A549 (cell line): ENCODE data around the gene SNX6. TPM values are rescaled to one million over a fixed set of nuclear protein-coding genes. Genes with fewer than 3 reads are reported as not detected.

Experiments used
- ATAC-seq, 2 experiments: fragments of 200-7000 bp in 1 of 2; fragments of >200 bp in 1 of 2; cut with Nextera tagmentation in 1 of 2; cut with Tn5 transposase in 1 of 2; 3 replicates each; pipeline versions ENCODE4 v1.8.0 to v1.9.1; 2018 to 2020; ENCODE audit warnings: mild to moderate bottlenecking in 1 of 2, moderate library complexity in 1 of 2
- CTCF ChIA-PET: fragments of 300-600 bp; sonication (Branson Sonifier 250); formaldehyde crosslinking; extraction: SDS; loops from one replicate; lab custom pipeline; 2021; ENCODE audit warnings: antibody characterized with exemption, inconsistent platforms; lab: Yijun Ruan, JAX
- POLR2A ChIA-PET: fragments of 350-600 bp; formaldehyde crosslinking; extraction: SDS; loops from one replicate; lab custom pipeline; 2021; ENCODE audit warnings: antibody characterized with exemption, inconsistent platforms; lab: Yijun Ruan, JAX
- DNase-seq, 2 experiments: peaks; one replicate each; pipeline versions ENCODE4 v3.0.0 to v3.0.0-alpha.2; 2011 to 2016; ENCODE audit warnings: low read depth in 1 of 2, low spot score in 1 of 2
- FAIRE-seq: peaks from 2 replicates; lab custom pipeline; 2011; peaks lifted over from hg19 to GRCh38; lab: Jason Lieb, UNC
- H3K27ac ChIP-seq, 2 experiments: fragments of >200 bp; sonication (Bioruptor Twin); formaldehyde crosslinking; 3 replicates each; pipeline ENCODE4 v1.5.1; 2016 to 2017
- H3K4me1 ChIP-seq: fragments of >200 bp; sonication (Bioruptor Twin); formaldehyde crosslinking; 3 replicates; pipeline ENCODE4 v1.6.1; 2016
- H3K4me2 ChIP-seq: fragments of >200 bp; sonication (Bioruptor Twin); formaldehyde crosslinking; 3 replicates; pipeline ENCODE4 v1.6.1; 2016
- H3K4me3 ChIP-seq: fragments of >200 bp; sonication (Bioruptor Twin); formaldehyde crosslinking; 3 replicates; pipeline ENCODE4 v1.5.1; 2016
- H3K9me3 ChIP-seq: fragments of >200 bp; sonication (Bioruptor Twin); formaldehyde crosslinking; 3 replicates; pipeline ENCODE4 v1.6.1; 2016
- CBX2 ChIP-seq: fragments of 200-600 bp; sonication (generic); IDR thresholded peaks from 2 replicates; pipeline ENCODE4 v1.6.1; 2016; ENCODE audit warnings: low read depth, mild to moderate bottlenecking, borderline replicate concordance
- CEBPB ChIP-seq, 2 experiments: fragments of >200 bp in 1 of 2; sonication (Bioruptor Twin) in 1 of 2; formaldehyde crosslinking in 1 of 2; IDR thresholded peaks; 2 replicates each; pipeline ENCODE4 v1.6.1; 2012 to 2016
- CHD2 ChIP-seq: fragments of 150-350 bp; IDR thresholded peaks from 2 replicates; pipeline ENCODE4 v1.6.1; 2014; ENCODE audit warnings: low read length; ENCODE audit not compliant: partially characterized antibody
- CTCF ChIP-seq: fragments of >200 bp; sonication (Bioruptor Twin); formaldehyde crosslinking; IDR thresholded peaks from 3 replicates; pipeline ENCODE4 v1.5.1; 2016
- E2F6 ChIP-seq: IDR thresholded peaks from 2 replicates; pipeline ENCODE4 v1.6.1; 2012; ENCODE audit warnings: low read depth, borderline replicate concordance
- EHF ChIP-seq: fragments of 250-450 bp; sonication (Bioruptor Pico); IDR thresholded peaks from 2 replicates; pipeline ENCODE4 v1.5.0; 2020; ENCODE audit warnings: mild to moderate bottlenecking
- ELK1 ChIP-seq: fragments of 150-350 bp; IDR thresholded peaks from 2 replicates; pipeline ENCODE4 v1.6.1; 2014; ENCODE audit warnings: low read depth, mild to moderate bottlenecking, low read length
- EP300 ChIP-seq, 2 experiments: fragments of >200 bp; sonication (Bioruptor Twin); formaldehyde crosslinking; IDR thresholded peaks; 2 replicates in 1 of 2; 3 replicates in 1 of 2; pipeline ENCODE4 v1.6.1; 2016 to 2017
- ESRRA ChIP-seq: fragments of 150-350 bp; IDR thresholded peaks from 2 replicates; pipeline ENCODE4 v1.6.1; 2014; ENCODE audit warnings: mild to moderate bottlenecking, low read length, borderline replicate concordance
- GATA3 ChIP-seq: IDR thresholded peaks from 2 replicates; pipeline ENCODE4 v1.6.1; 2012; ENCODE audit warnings: borderline replicate concordance
- HES2 ChIP-seq: fragments of >200 bp; sonication (Bioruptor Twin); formaldehyde crosslinking; IDR thresholded peaks from 2 replicates; pipeline ENCODE4 v1.6.1; 2016
- HEYL ChIP-seq: fragments of 250-450 bp; sonication (Bioruptor Pico); IDR thresholded peaks from 2 replicates; pipeline ENCODE4 v1.8.0; 2021; ENCODE audit warnings: mild to moderate bottlenecking, moderate library complexity
- HMGXB4 ChIP-seq: fragments of 250-450 bp; sonication (Bioruptor Pico); IDR thresholded peaks from 2 replicates; pipeline ENCODE4 v1.5.0; 2021; ENCODE audit warnings: mild to moderate bottlenecking, moderate library complexity, borderline replicate concordance
- HOXA7 ChIP-seq: fragments of 250-450 bp; sonication (Bioruptor Pico); IDR thresholded peaks from 2 replicates; pipeline ENCODE4 v1.5.0; 2020; ENCODE audit warnings: mild to moderate bottlenecking, moderate library complexity
- HOXB13 ChIP-seq: fragments of 250-450 bp; sonication (Bioruptor Pico); IDR thresholded peaks from 2 replicates; pipeline ENCODE4 v1.5.0; 2020; ENCODE audit warnings: low read depth, mild to moderate bottlenecking, moderate library complexity
- JUN ChIP-seq, 2 experiments: fragments of >200 bp; sonication (Bioruptor Twin); formaldehyde crosslinking; IDR thresholded peaks; 2 replicates in 1 of 2; 3 replicates in 1 of 2; pipeline ENCODE4 v1.6.1; 2016 to 2017
- KDM5A ChIP-seq: fragments of 200-600 bp; sonication (generic); IDR thresholded peaks from 2 replicates; pipeline ENCODE4 v1.6.1; 2016; ENCODE audit warnings: antibody characterized with exemption, mild to moderate bottlenecking
- MAFK ChIP-seq: fragments of 450-650 bp; IDR thresholded peaks from 2 replicates; pipeline ENCODE4 v1.6.1; 2014; ENCODE audit not compliant: partially characterized antibody
- MAX ChIP-seq: IDR thresholded peaks from 2 replicates; pipeline ENCODE4 v1.6.1; 2012
- MYC ChIP-seq: IDR thresholded peaks from 2 replicates; pipeline ENCODE4 v1.6.1; 2012; ENCODE audit warnings: mild to moderate bottlenecking, inconsistent platforms, low read length, improper control_type of control experiment, borderline replicate concordance
- PBX3 ChIP-seq: IDR thresholded peaks from 2 replicates; pipeline ENCODE4 v1.6.1; 2012
- POLR2A ChIP-seq: IDR thresholded peaks from 2 replicates; pipeline ENCODE4 v1.6.1; 2012; ENCODE audit warnings: mild to moderate bottlenecking, low read length
- RAD21 ChIP-seq, 2 experiments: fragments of >200 bp in 1 of 2; sonication (Bioruptor Twin) in 1 of 2; formaldehyde crosslinking in 1 of 2; IDR thresholded peaks in 1 of 2; conservative IDR thresholded peaks in 1 of 2; 2 replicates in 1 of 2; 3 replicates in 1 of 2; pipeline ENCODE4 v1.6.1; 2012 to 2018; ENCODE audit warnings: inconsistent platforms in 1 of 2
- RARB ChIP-seq: fragments of 250-450 bp; sonication (Bioruptor Pico); IDR thresholded peaks from 2 replicates; pipeline ENCODE4 v1.8.0; 2021; ENCODE audit warnings: mild to moderate bottlenecking, moderate library complexity
- REST ChIP-seq: fragments of 200-600 bp; sonication (generic); IDR thresholded peaks from 2 replicates; pipeline ENCODE4 v1.6.1; 2016; ENCODE audit warnings: antibody characterized with exemption, mild to moderate bottlenecking, moderate library complexity
- RFX5 ChIP-seq: fragments of 450-650 bp; IDR thresholded peaks from 2 replicates; pipeline ENCODE4 v1.7.1; 2014; ENCODE audit warnings: antibody characterized with exemption, mild to moderate bottlenecking, moderate library complexity
- SMC3 ChIP-seq: fragments of >200 bp; sonication (Bioruptor Twin); formaldehyde crosslinking; IDR thresholded peaks from 3 replicates; pipeline ENCODE4 v1.6.1; 2018; ENCODE audit warnings: inconsistent platforms
- SREBF2 ChIP-seq: fragments of 450-650 bp; IDR thresholded peaks from 2 replicates; pipeline ENCODE4 v1.6.1; 2014; ENCODE audit warnings: mild to moderate bottlenecking, moderate library complexity
- ZFP36 ChIP-seq: fragments of 450-650 bp; IDR thresholded peaks from 2 replicates; pipeline ENCODE4 v1.6.1; 2014; ENCODE audit warnings: borderline replicate concordance; ENCODE audit not compliant: partially characterized antibody
- ZSCAN20 ChIP-seq: fragments of 250-450 bp; sonication (Bioruptor Pico); IDR thresholded peaks from 2 replicates; pipeline ENCODE4 v1.8.0; 2022; ENCODE audit warnings: mild to moderate bottlenecking, moderate library complexity
- WGBS: methylation state at CpG from one replicate; pipeline ENCODE4 v1.1.6; 2017; ENCODE audit errors: missing lambda C conversion rate; 5-methylcytosine and 5-hydroxymethylcytosine counted together
- polyA plus RNA-seq, 4 experiments: library from polyadenylated mRNA; depleted of rRNA in 3 of 4; stranded (reverse); fragments of >200 nt; fragmentation: RNase III in 1 of 4; extraction: RNeasy Plus Mini Kit Qiagen cat#74134 plus additional on column Dnase treatment in 1 of 4; gene quantifications; 2 replicates in 3 of 4; 3 replicates in 1 of 4; pipeline ENCODE4 v1.2.3, GENCODE V29; 2011 to 2017

Gene SNX6
- polyA plus RNA-seq, 2 of the 4 experiments (the other 2 are of a cell fraction), result 149 to 174 TPM

GRCh38 chr14:34665785-34666435 lies 36.0 kb upstream of the SNX6 start:
- FAIRE-seq (peak; percentile 92), ATAC-seq (peak; percentile 71 to 87; a peak in 4 of 6 replicates), DNase-seq (peak in 1 of 2 experiments; percentile 76)
- Histone ChIP-seq H3K4me3 (no peak overlapping the region), H3K4me2 (peak overlapping the region; percentile 33), H3K9me3 (0 out of 3 replicates have a peak, but pooled peaks cover 2% of the 10 kb centered on the region), H3K4me1 (peaks cover 16% of the 10 kb centered on the region), H3K27ac (peak overlapping the region; percentile 42 to 84; a peak in 5 of 6 replicates)
- 1% methylated on average over 2 of the region's 2 CpGs for WGBS
- CTCF ChIA-PET, result interaction anchor here (1.0 to 2.3 kb wide), 2 partner anchors 28 to 57 kb away, joined by 3 to 8 read pairs; no protein-coding TSS in a partner anchor
- POLR2A ChIA-PET, result interaction anchor here (1.2 kb wide), 1 partner anchor 15 kb away, joined by 3 read pairs; no protein-coding TSS in a partner anchor
- peak; percentile 96 for TF ChIP-seq MAFK
- no peak for TF ChIP-seq POLR2A
- TF ChIP-seq EP300 (IDR thresholded peaks at IDR 0.05), result peak in 1 of 2 experiments; percentile 35; a peak in 1 of 5 replicates
- no peak for TF ChIP-seq HOXA7 (CRISPR knock-in tag)
- TF ChIP-seq HOXB13 (CRISPR knock-in tag), result no peak
- no peak for TF ChIP-seq HEYL (CRISPR knock-in tag)
- no peak for TF ChIP-seq E2F6
- no peak for TF ChIP-seq CHD2
- no peak for TF ChIP-seq REST
- no peak for TF ChIP-seq ESRRA
- TF ChIP-seq GATA3, result peak; percentile 32; the same call in 1 of the 2 replicates
- peak; percentile 65 for TF ChIP-seq MAX
- no peak for TF ChIP-seq ZFP36
- TF ChIP-seq ELK1, result no peak
- TF ChIP-seq RAD21 (conservative IDR thresholded peaks at IDR 0.05 in 1 of 2, IDR thresholded peaks at IDR 0.05 in 1 of 2), result no peak
- TF ChIP-seq ZSCAN20 (CRISPR knock-in tag), result no peak
- TF ChIP-seq CEBPB (IDR thresholded peaks at IDR 0.05), result peak in 1 of 2 experiments; percentile 43; a peak in 1 of 4 replicates
- TF ChIP-seq RFX5, result no peak
- TF ChIP-seq HES2, result no peak
- no peak for TF ChIP-seq SREBF2
- no peak for TF ChIP-seq MYC
- TF ChIP-seq CBX2, result no peak
- TF ChIP-seq KDM5A, result no peak
- TF ChIP-seq RARB, result no peak
- no peak for TF ChIP-seq CTCF
- TF ChIP-seq PBX3, result no peak
- TF ChIP-seq HMGXB4 (CRISPR knock-in tag), result no peak
- TF ChIP-seq JUN (IDR thresholded peaks at IDR 0.05), result no peak
- no peak for TF ChIP-seq EHF (CRISPR knock-in tag)
- no peak for TF ChIP-seq SMC3
